ENCODE data around the gene PCDH12.

PCDH12 gene

DNA sequence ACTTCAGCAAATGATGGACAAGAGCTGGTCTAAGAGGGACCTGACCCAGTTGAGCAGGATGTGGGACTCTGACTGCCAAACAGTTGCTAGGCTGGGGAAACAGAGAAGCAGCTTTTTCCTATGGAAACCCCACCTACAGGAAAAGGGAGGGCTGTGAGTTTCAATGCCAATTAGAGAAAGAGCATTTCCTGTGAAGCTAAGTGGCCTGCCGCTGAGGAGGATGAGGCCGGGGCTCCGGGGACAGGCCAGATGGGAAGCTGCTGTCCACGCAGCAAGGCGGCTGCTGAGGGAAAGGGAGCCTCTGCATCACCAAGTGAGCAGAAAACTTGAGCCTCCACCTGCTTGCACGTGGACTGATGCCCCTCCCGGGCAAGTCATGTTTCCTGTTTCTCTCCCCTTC is at the start of gene PCDH12:
PCDH12 (minus strand) TSS at position 90 of the 400 bp plus-strand sequence. CDS start 351 bp downstream, outside the sequence.
- peak; percentile 84 for DNase-seq

DNA sequence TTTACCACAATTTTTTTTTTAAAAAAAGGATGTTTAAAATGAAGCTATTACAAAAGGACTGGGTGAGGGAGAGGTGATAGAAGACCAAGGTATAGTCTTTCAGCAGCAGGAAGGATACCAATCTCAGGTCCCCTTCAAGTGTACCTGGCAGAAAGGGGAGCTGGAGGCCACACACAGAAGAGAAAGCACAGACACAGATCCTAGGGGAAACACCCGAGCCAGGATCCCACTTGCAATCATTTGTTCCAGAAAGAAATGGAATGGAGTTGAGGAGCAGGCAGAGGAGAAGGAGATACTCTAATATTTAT is 49.2 kb upstream of the PCDH12 start:
- DNase-seq, result no peak

GRCh38 chr5:142006363-142007236 is 48.6 kb upstream of the PCDH12 start:
- DNase-seq, result no peak

GRCh38 chr5:142003266-142003800 is 45.3 kb upstream of the PCDH12 start:
- no peak for DNase-seq

- DNase-seq, result no peak
These were observed 42.9 kb upstream of the PCDH12 start for GRCh38 chr5:142000704-142001484.

GRCh38 chr5:142000173-142000572 is 42.2 kb upstream of the PCDH12 start:
- DNase-seq, result no peak

DNA sequence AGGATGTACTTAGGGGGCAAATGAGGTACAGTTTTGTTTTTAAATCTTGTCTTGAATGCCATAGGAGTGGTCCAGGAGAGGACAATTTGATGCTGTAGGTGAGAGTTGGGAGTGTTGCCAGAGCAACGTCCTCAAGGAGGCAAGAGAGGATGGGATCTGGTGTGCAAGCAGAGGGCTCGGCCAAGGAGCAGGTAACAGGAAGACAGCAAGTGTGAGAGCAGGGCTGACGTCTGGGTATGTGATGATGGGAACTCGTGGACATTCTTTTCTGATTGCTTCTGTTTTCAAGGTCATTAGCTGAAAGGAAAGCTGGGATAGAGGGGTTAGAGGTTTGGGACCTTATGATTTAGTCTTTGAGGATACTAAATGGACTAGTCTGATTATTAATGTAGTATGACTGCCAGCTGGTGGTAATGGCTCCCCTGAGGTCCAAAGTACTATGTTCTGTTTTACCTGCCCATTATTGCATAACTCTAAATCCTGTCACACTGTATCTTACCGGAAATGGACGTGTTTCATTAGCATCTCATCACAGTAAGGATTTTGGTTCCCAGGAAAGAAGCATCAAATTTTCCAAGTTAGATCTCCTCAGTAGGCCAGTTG is 39.5 kb upstream of the PCDH12 start:
- DNase-seq, result no peak

DNA sequence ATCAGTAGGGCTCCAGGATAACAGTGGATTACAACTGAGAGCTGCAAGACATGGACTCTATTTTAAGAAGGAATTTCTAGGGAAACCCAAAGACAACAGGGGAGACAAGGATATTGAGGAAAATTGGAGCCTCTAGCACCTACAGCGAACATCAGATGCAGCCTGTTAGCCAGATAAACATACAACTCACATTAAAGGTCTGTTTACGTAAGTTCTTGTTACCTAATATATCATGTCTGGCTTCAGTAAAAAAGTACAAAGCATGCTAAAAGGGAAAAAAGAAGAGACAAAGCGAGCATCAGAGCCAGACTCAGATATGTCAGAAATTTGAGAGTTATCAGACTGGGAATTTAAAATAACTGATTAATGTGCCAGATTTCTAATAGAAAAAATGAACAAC is 37.7 kb upstream of the PCDH12 start:
- no peak for DNase-seq

- no peak for DNase-seq
These were observed 36.6 kb upstream of the PCDH12 start for GRCh38 chr5:141994511-141995136.

DNA sequence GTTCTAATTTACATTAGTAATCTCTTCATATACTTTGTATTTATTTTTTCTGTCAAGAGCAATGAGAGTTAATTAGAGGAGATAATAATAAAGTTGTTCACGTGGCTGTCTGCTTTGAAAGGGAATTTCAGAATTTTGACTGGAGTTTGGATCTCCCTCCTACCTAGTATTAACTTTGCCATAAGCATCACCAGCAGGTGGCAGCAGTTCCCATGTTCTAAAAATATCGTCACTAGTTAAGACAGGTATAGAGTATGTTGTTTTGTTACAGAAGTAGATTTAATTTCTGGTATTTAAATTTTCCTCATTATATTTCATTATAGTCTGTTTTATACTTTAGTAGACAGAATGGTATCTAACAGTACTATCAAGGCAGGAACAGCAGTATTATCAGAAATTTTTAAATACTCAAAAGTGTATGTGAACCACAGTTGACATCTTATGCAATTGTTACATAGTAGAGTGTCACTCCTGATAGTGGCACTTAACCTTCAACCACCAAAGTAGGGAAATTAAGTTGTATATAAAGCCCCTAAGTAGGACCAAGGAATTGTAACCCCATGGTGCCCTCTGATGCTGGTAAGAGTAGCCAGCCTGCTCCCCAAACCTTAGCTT is 34.5 kb upstream of the PCDH12 start:
- peak; percentile 76 for DNase-seq

DNA sequence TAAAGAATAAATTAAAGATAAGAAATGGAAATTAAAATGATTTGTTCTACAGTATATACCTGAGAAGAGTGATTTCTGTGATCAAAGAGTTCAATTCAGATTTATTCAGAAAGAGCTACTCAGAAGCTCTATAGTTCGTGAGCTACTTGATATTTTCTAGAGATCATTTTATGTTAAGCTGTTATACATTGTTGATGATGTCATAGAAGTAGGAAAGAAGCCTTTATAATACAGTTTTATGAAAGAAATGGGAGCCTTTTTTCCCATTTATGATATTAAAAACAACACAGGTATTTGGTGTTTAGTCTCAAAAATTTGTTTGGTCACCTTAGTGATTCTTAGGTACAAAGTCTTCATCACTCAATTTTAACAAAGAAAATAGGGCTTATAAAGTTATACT is 31.7 kb upstream of the PCDH12 start:
- no peak for DNase-seq

- DNase-seq, result no peak
These were observed 28.1 kb upstream of the PCDH12 start for GRCh38 chr5:141986072-141986471.

DNA sequence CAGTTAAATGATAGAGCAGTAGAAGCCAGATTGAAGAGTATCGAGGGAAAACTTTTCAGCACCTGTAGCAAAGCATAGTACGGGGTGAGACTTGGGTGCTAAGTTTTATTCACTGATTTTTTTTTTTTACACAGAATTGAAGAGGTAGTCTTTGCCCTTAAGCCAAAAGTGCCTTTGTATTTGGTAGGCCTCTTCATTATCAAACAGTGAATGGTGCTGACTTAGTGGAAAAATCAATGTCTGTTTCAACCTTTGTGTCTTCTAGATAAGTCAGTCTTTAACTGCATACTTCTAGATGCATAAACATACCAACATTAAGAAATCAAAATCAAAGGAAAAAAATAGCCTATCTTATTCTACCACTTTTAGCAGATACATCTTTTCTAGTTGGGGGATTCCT is 24.6 kb upstream of the PCDH12 start:
- no peak for DNase-seq

- no peak for DNase-seq
These were observed 20.4 kb upstream of the PCDH12 start for GRCh38 chr5:141978389-141978788.

DNA sequence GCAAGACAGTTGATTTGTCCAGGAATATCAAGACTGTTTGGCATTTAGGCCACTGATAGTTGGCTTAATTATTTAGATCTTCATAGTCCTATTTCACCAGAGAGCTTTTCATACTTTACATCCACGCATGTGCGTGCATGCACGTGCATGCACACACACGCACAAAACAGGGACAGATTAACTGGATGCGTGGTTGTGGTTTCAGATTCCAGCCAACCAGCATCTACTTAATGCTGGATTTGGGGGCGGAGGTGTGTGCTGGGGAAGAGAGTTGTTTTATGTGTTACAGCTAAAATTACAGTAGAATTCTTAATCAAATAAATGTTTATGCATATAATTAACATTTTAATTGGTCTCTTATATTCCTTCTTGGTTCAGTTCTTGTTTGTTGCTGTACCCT is 18.2 kb upstream of the PCDH12 start:
- DNase-seq, result no peak

- no peak for DNase-seq
These were observed 16.0 kb upstream of the PCDH12 start for GRCh38 chr5:141973871-141974595.

DNA sequence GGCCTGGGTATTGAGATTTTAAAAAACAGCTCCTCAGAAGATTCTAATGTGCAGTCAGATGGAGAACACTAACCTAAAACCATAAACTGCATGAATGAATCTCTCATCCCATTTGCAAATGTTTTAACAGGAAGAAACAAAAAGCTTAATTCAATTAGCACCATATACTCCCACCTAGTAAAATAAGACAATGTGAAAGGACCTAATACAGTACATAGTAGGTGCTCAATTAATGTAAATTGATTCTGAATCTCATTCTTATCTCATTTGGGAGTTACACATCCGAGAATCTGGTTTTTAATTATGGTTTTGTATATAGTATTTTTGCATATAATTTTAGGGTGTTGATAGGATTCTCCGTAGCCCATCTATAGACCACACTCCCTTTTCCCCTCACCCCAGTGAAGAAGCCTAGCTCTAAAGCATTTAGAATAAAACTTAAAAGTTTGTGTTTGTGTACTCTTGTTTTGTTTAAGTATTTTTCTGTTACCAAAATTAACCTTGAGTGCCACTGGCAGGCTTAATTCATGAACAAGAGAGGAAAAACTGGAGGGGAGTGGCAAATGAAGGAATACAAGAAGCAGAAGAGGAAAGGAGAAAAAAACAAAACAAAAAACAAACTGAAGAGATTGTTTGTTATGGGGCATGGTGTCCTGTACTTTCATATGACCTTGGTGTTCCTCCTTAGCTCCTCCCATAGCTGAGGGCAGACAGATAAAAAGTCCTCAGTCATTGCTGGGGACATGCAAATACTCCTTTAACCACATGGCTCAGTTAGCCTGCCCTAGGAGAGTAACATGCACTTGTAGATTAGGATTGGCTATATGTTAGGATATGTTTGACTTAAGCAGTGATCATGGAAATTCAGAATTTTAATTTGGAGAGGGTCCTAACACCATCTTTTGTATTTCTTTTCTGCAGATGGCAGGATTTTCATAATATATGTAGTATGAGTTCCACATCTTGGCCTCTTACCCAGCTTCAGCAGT is 12.1 kb upstream of the PCDH12 start:
- no peak for DNase-seq

GRCh38 chr5:141968914-141969608 is 11.1 kb upstream of the PCDH12 start, which contains the start of gene RNF14:
RNF14 (plus strand) TSS chr5:141969105; CDS start chr5:141973589, 4,484 bp downstream.
- peak; percentile 97 for DNase-seq

DNA sequence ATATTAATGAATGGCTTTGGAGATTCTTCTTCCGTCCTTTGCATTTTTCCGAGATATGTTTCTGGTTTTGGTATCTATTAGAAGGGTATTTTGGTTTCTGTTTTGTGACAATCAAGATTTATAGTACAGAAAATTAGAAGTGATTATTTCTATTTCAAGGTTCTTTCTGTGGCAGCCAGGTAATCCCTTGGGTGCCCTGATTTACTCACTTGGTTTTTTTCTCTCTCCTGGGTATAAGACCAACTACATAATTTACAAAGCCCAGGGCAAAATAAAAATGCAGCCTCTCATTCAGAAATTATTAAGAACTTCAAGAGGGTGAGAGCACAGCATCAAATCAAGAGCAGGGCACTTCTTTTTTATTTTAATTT is 8.9 kb upstream of the PCDH12 start:
- no peak for DNase-seq

Data from right hindlimb (tissue), 1 donor.